ENCODE results near the gene MYF5.

DNA sequence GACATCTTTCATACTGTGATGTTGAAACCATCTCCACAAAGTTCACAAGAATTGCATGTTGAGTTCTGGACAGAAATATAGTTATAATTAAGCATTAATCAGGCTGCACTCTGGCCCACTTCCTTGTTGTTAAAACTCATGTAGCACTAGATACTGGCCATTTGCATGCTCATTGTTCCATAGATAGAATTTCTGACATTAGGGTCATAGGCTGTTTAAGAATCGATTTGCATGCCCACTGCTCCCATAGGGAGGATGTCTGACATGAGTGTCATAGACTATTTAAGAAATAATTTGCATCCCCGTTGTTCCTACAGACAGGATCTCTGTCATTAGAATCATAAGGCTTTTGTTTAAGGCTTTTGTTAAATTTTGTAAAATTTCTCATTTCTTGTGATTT lies 50.2 kb downstream of the MYF5 start:
- TF ChIP-seq, protein P1, sequence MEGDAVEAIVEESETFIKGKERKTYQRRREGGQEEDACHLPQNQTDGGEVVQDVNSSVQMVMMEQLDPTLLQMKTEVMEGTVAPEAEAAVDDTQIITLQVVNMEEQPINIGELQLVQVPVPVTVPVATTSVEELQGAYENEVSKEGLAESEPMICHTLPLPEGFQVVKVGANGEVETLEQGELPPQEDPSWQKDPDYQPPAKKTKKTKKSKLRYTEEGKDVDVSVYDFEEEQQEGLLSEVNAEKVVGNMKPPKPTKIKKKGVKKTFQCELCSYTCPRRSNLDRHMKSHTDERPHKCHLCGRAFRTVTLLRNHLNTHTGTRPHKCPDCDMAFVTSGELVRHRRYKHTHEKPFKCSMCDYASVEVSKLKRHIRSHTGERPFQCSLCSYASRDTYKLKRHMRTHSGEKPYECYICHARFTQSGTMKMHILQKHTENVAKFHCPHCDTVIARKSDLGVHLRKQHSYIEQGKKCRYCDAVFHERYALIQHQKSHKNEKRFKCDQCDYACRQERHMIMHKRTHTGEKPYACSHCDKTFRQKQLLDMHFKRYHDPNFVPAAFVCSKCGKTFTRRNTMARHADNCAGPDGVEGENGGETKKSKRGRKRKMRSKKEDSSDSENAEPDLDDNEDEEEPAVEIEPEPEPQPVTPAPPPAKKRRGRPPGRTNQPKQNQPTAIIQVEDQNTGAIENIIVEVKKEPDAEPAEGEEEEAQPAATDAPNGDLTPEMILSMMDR (IDR thresholded peaks at IDR 0.05) = no peak
- TF ChIP-seq POLR2AphosphoS5 (IDR thresholded peaks at IDR 0.05) = no peak

Data from prostate gland (tissue), 2 donors.